Tibial artery (tissue), 4 donors: ENCODE measurements around the gene SLC35F1.
"Not testable (repeated sequence)": the region's sequence is repeated elsewhere in the genome, so short reads cannot be mapped to it uniquely, and the experiment has no call there.

ENCODE experiments used
- DNase-seq, 2 donors: peaks; one replicate each; pipeline ENCODE4 v3.0.0-alpha.2; 2019
- H3K27ac ChIP-seq, 2 donors: fragments of 200-600 bp; sonication (generic) in 1 of 2; 1 replicate in 1 of 2; 2 replicates in 1 of 2; pipeline ENCODE4 v1.5.1; 2018 to 2019; ENCODE audit warnings: mild to moderate bottlenecking in 1 of 2
- H3K27me3 ChIP-seq, 2 donors: fragments of 200-600 bp; sonication (generic) in 1 of 2; one replicate each; pipeline versions ENCODE4 v1.5.1 to v1.6.0; 2016 to 2019
- H3K36me3 ChIP-seq, 3 donors: fragments of 200-600 bp; sonication (generic) in 2 of 3; one replicate each; pipeline ENCODE4 v1.5.1; 2016 to 2019; ENCODE audit warnings: mild to moderate bottlenecking in 2 of 3
- H3K4me1 ChIP-seq, 4 donors: fragments of 200-600 bp; sonication (generic) in 2 of 4; 1 replicate in 3 of 4; 2 replicates in 1 of 4; pipeline ENCODE4 v1.5.1; 2016 to 2019
- H3K4me3 ChIP-seq, 2 donors: fragments of 200-600 bp; sonication (generic) in 1 of 2; 1 replicate in 1 of 2; 2 replicates in 1 of 2; pipeline ENCODE4 v1.5.1; 2018 to 2019; ENCODE audit warnings: mild to moderate bottlenecking in 2 of 2
- H3K9me3 ChIP-seq, 3 donors: fragments of 200-600 bp; sonication (generic) in 1 of 3; one replicate each; pipeline ENCODE4 v1.5.1; 2016 to 2019
- intact Hi-C: fragments of 100-400 bp; cut with DNase I; formaldehyde crosslinking; loops from one replicate; pipeline ENCODE4 v1.15.0; 2023; ENCODE audit warnings: low total_unique reads
- TF ChIP-seq, protein P1 (sequence below), 2 experiments: fragments of 200-600 bp in 1 of 2; fragments of 450-650 bp in 1 of 2; IDR thresholded peaks; one replicate each; pipeline ENCODE4 v1.5.1; 2017 to 2019; ENCODE audit warnings: antibody characterized with exemption in 2 of 2, mild to moderate bottlenecking in 1 of 2, moderate library complexity in 1 of 2

The SLC35F1 gene

DNA sequence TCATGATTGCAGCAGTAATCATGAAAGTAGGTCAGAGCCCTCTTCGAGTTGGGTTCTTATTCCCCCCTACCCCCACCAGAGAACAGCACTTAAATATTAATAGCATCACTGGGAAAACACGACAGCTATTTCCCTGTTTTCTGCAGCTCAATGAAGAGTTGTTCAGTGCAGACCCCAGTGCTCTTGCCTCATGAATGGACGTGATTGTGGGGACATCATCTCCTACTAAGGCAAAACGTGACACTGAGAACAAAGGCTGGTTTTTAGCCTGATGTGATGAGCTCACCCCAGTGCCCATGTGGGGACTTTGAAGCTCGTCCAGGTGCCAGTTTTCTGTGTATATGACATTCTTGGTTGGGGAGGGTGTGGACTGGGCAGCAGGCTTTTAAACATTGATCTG lies 105.9 kb downstream of the SLC35F1 start:
- Histone ChIP-seq H3K27me3 (no peaks in the 10 kb centered on the region), H3K4me3 (no peak overlapping the region), H3K36me3 (no peaks in the 10 kb centered on the region), H3K9me3 (no peaks in the 10 kb centered on the region), H3K4me1 (no peaks in the 10 kb centered on the region), H3K27ac (no peak overlapping the region)
- intact Hi-C loops: no loop called here
- TF ChIP-seq, protein P1, sequence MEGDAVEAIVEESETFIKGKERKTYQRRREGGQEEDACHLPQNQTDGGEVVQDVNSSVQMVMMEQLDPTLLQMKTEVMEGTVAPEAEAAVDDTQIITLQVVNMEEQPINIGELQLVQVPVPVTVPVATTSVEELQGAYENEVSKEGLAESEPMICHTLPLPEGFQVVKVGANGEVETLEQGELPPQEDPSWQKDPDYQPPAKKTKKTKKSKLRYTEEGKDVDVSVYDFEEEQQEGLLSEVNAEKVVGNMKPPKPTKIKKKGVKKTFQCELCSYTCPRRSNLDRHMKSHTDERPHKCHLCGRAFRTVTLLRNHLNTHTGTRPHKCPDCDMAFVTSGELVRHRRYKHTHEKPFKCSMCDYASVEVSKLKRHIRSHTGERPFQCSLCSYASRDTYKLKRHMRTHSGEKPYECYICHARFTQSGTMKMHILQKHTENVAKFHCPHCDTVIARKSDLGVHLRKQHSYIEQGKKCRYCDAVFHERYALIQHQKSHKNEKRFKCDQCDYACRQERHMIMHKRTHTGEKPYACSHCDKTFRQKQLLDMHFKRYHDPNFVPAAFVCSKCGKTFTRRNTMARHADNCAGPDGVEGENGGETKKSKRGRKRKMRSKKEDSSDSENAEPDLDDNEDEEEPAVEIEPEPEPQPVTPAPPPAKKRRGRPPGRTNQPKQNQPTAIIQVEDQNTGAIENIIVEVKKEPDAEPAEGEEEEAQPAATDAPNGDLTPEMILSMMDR (IDR thresholded peaks at IDR 0.05): no peak
- no peak for DNase-seq

- no peaks in the 10 kb centered on the region for H3K36me3 ChIP-seq
- DNase-seq: no peak
- H3K27me3 ChIP-seq: no peaks in the 10 kb centered on the region
- H3K9me3 ChIP-seq: no peaks in the 10 kb centered on the region
- H3K4me3 ChIP-seq: no peak overlapping the region
- H3K27ac ChIP-seq: no peak overlapping the region
- no peaks in the 10 kb centered on the region for H3K4me1 ChIP-seq
- TF ChIP-seq, protein P1 (IDR thresholded peaks at IDR 0.05): no peak
- intact Hi-C loops: no loop called here
Observed at GRCh38 chr6:118016532-118016931, 109.5 kb downstream of the SLC35F1 start.

DNA sequence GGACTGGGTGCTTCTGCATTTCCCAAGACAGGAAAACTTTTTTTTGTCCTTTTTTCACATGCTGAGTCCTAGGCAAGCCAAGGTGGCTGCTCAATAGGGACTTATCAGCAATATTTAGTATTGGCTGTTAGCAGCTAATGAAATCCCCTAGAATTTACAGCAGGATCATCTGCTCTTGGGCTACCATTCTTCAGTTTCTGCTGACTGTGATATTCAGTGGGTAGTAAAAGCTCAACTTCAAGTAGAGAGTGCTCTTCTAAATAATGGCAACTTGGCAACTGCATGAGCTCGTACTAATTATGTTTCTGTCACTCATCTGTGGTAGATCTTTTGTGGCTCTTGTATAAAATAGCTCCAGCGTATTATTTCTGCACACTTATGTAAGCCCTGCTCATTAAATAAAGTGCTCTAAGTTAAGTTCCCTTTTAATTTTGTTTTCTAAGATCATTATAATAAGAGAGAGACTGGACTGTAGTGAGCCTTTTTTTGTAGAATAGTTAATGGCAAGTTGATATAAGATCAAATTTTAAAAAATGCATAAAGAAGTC lies 110.3 kb downstream of the SLC35F1 start:
- Histone ChIP-seq H3K27ac (no peak overlapping the region), H3K4me3 (no peak overlapping the region), H3K36me3 (no peaks in the 10 kb centered on the region), H3K4me1 (no peaks in the 10 kb centered on the region), H3K9me3 (no peaks in the 10 kb centered on the region), H3K27me3 (no peaks in the 10 kb centered on the region)
- DNase-seq: no peak
- TF ChIP-seq, protein P1 (IDR thresholded peaks at IDR 0.05): no peak
- intact Hi-C loops: no loop called here

- H3K4me1 ChIP-seq: no peaks in the 10 kb centered on the region
- no peaks in the 10 kb centered on the region for H3K9me3 ChIP-seq
- H3K27ac ChIP-seq: no peak overlapping the region
- DNase-seq: no peak
- H3K27me3 ChIP-seq: no peaks in the 10 kb centered on the region
- TF ChIP-seq, protein P1 (IDR thresholded peaks at IDR 0.05): no peak
- no peaks in the 10 kb centered on the region for H3K36me3 ChIP-seq
- H3K4me3 ChIP-seq: no peak overlapping the region
- intact Hi-C loops: no loop called here
Observed at GRCh38 chr6:118023771-118024170, 116.7 kb downstream of the SLC35F1 start.

- intact Hi-C loops: no loop called here
- Histone ChIP-seq H3K4me1 (no peaks in the 10 kb centered on the region), H3K36me3 (no peaks in the 10 kb centered on the region), H3K27me3 (no peaks in the 10 kb centered on the region), H3K4me3 (no peak overlapping the region), H3K9me3 (peaks cover 0 to 2% (median 2%) of the 10 kb centered on the region in 3 donors), H3K27ac (no peak overlapping the region)
- TF ChIP-seq, protein P1 (IDR thresholded peaks at IDR 0.05): no peak
- no peak for DNase-seq
Observed at GRCh38 chr6:118029967-118030366, 122.9 kb downstream of the SLC35F1 start.

- peaks cover 0 to 11% (median 10%) of the 10 kb centered on the region in 3 donors for H3K9me3 ChIP-seq
- H3K36me3 ChIP-seq, H3K27me3 ChIP-seq, DNase-seq, H3K27ac ChIP-seq, intact Hi-C loops, H3K4me3 ChIP-seq, H3K4me1 ChIP-seq: not testable (repeated sequence)
Observed at GRCh38 chr6:118037479-118037878, 130.4 kb downstream of the SLC35F1 start.
